WTC11 (cell line): ENCODE data around the gene CLSTN2. TPM values are rescaled to one million over a fixed set of nuclear protein-coding genes. Genes with fewer than 3 reads are reported as not detected.

Experiments used
- ATAC-seq: fragments of 200-7000 bp; cut with Tn5 transposase; 2 replicates; pipeline ENCODE4 v1.10.0; 2021; ENCODE audit warnings: mild to moderate bottlenecking, moderate library complexity
- CTCF ChIA-PET: fragments of 300-600 bp; sonication (Branson Sonifier 250); formaldehyde crosslinking; loops from one replicate; lab custom pipeline; 2021; ENCODE audit warnings: antibody characterized with exemption; lab: Charles Lee
- POLR2A ChIA-PET: fragments of 350-600 bp; sonication (Branson Sonifier 250); formaldehyde crosslinking; loops from one replicate; lab custom pipeline; 2021; ENCODE audit warnings: antibody characterized with exemption; lab: Charles Lee
- DNase-seq: peaks from one replicate; pipeline ENCODE4 v3.0.0; 2021; ENCODE audit warnings: low spot score
- H3K27ac Mint-ChIP-seq: 2 replicates; pipeline ENCODE4 v1.8.0; 2021; ENCODE audit warnings: mixed read lengths
- H3K27me3 Mint-ChIP-seq: 2 replicates; pipeline ENCODE4 v1.8.0; 2021; ENCODE audit warnings: low read depth, mild to moderate bottlenecking, moderate library complexity, mixed read lengths
- H3K36me3 Mint-ChIP-seq: 2 replicates; pipeline ENCODE4 v1.8.0; 2021; ENCODE audit warnings: mixed read lengths
- H3K4me1 Mint-ChIP-seq: 2 replicates; pipeline ENCODE4 v1.8.0; 2022; ENCODE audit warnings: mixed read lengths
- H3K4me3 Mint-ChIP-seq: 2 replicates; pipeline ENCODE4 v1.8.0; 2021; ENCODE audit warnings: mild to moderate bottlenecking, moderate library complexity, mixed read lengths
- H3K9me3 Mint-ChIP-seq: 2 replicates; pipeline ENCODE4 v1.8.0; 2021; ENCODE audit warnings: mixed read lengths
- ARID4B ChIP-seq: sonication (generic); formaldehyde crosslinking; IDR thresholded peaks from 2 replicates; pipeline ENCODE4 v1.8.0; 2023; ENCODE audit warnings: missing genetic modification reagents, mild to moderate bottlenecking, borderline replicate concordance
- ATF6 ChIP-seq: sonication (generic); formaldehyde crosslinking; IDR thresholded peaks from 2 replicates; pipeline ENCODE4 v1.8.1; 2023; ENCODE audit warnings: mild to moderate bottlenecking, missing genetic modification reagents
- CREM ChIP-seq: sonication (generic); formaldehyde crosslinking; IDR thresholded peaks from 2 replicates; pipeline ENCODE4 v1.8.1; 2022; ENCODE audit warnings: mild to moderate bottlenecking, missing genetic modification reagents, moderate library complexity
- CTCF ChIP-seq: fragments of 200-600 bp; IDR thresholded peaks from 2 replicates; pipeline ENCODE4 v1.8.0; 2022; ENCODE audit warnings: antibody characterized with exemption
- ERG ChIP-seq: fragments of 250-450 bp; sonication (Bioruptor Pico); IDR thresholded peaks from 2 replicates; pipeline ENCODE4 v1.8.0; 2021; ENCODE audit warnings: mild to moderate bottlenecking
- ETV6 ChIP-seq: sonication (generic); formaldehyde crosslinking; IDR thresholded peaks from 2 replicates; pipeline ENCODE4 v1.8.1; 2022; ENCODE audit warnings: mild to moderate bottlenecking, missing genetic modification reagents
- HMGA2 ChIP-seq: fragments of 250-450 bp; sonication (Bioruptor Pico); IDR thresholded peaks from 2 replicates; pipeline ENCODE4 v1.4.0; 2021; ENCODE audit warnings: mild to moderate bottlenecking, moderate library complexity
- HMGXB4 ChIP-seq: sonication (generic); formaldehyde crosslinking; IDR thresholded peaks from 2 replicates; pipeline ENCODE4 v1.8.1; 2023; ENCODE audit warnings: mild to moderate bottlenecking, moderate library complexity, missing genetic modification reagents
- JUN ChIP-seq: sonication (generic); formaldehyde crosslinking; IDR thresholded peaks from 2 replicates; pipeline ENCODE4 v1.8.0; 2023; ENCODE audit warnings: mild to moderate bottlenecking, missing genetic modification reagents
- KAT7 ChIP-seq: sonication (generic); formaldehyde crosslinking; IDR thresholded peaks from 2 replicates; pipeline ENCODE4 v1.8.1; 2023; ENCODE audit warnings: missing genetic modification reagents, mild to moderate bottlenecking, borderline replicate concordance
- NR1H2 ChIP-seq: sonication (generic); formaldehyde crosslinking; IDR thresholded peaks from 2 replicates; pipeline ENCODE4 v1.9.0; 2021; ENCODE audit warnings: mild to moderate bottlenecking, moderate library complexity, missing genetic modification reagents
- RORB ChIP-seq: fragments of 250-450 bp; sonication (Bioruptor Pico); IDR thresholded peaks from 2 replicates; pipeline ENCODE4 v1.9.0; 2021; ENCODE audit warnings: mild to moderate bottlenecking
- SP1 ChIP-seq: sonication (generic); formaldehyde crosslinking; conservative IDR thresholded peaks from 2 replicates; pipeline ENCODE4 v1.8.1; 2022; ENCODE audit warnings: missing genetic modification reagents
- TEAD1 ChIP-seq: sonication (generic); formaldehyde crosslinking; IDR thresholded peaks from 2 replicates; pipeline ENCODE4 v1.8.0; 2022; ENCODE audit warnings: mild to moderate bottlenecking, missing genetic modification reagents
- ZNF263 ChIP-seq: sonication (generic); formaldehyde crosslinking; IDR thresholded peaks from 2 replicates; pipeline ENCODE4 v1.8.1; 2022; ENCODE audit warnings: low read depth, mild to moderate bottlenecking, moderate library complexity, missing genetic modification reagents
- ZNF396 ChIP-seq: fragments of 250-450 bp; sonication (Bioruptor Pico); IDR thresholded peaks from 2 replicates; pipeline ENCODE4 v1.8.0; 2021; ENCODE audit warnings: mild to moderate bottlenecking, moderate library complexity, borderline replicate concordance
- ZNF425 ChIP-seq: fragments of 250-450 bp; sonication (Bioruptor Pico); conservative IDR thresholded peaks from 2 replicates; pipeline ENCODE4 v1.9.0; 2021; ENCODE audit warnings: mild to moderate bottlenecking
- total RNA-seq: library from RNA; stranded (reverse); gene quantifications from 3 replicates; pipeline ENCODE4 v1.2.3, GENCODE V29; 2021

Gene CLSTN2
- total RNA-seq, 1 experiment from 2014 or later, result 0.35 TPM

GRCh38 chr3:140336465-140336864 is 401.5 kb downstream of the CLSTN2 start:
- CTCF ChIA-PET, result no interaction called here
- peaks cover 5% of the 10 kb centered on the region for H3K9me3 Mint-ChIP-seq
- POLR2A ChIA-PET, result no interaction called here
- no peak overlapping the region for H3K4me3 Mint-ChIP-seq
- H3K27me3 Mint-ChIP-seq, result peaks cover 11% of the 10 kb centered on the region
- peaks cover 43% of the 10 kb centered on the region for H3K4me1 Mint-ChIP-seq
- no peak for ATAC-seq
- DNase-seq, result no peak
- no peak for TF ChIP-seq JUN
- TF ChIP-seq ARID4B (CRISPR knock-in tag), result no peak
- TF ChIP-seq NR1H2 (CRISPR knock-in tag), result no peak
- no peak for TF ChIP-seq ETV6
- TF ChIP-seq SP1 (CRISPR knock-in tag), result no peak
- no peak overlapping the region for H3K27ac Mint-ChIP-seq
- H3K36me3 Mint-ChIP-seq, result no peaks in the 10 kb centered on the region

GRCh38 chr3:140338916-140339315 is 403.9 kb downstream of the CLSTN2 start:
- Mint-ChIP-seq H3K9me3 (peaks cover 5% of the 10 kb centered on the region), H3K27ac (no peak overlapping the region), H3K36me3 (peaks cover 3% of the 10 kb centered on the region; the same call in 1 of the 2 replicates), H3K4me1 (peaks cover 50% of the 10 kb centered on the region), H3K4me3 (no peak overlapping the region), H3K27me3 (peaks cover 11% of the 10 kb centered on the region)
- ATAC-seq (no peak), DNase-seq (no peak)
- CTCF ChIA-PET, result no interaction called here
- POLR2A ChIA-PET, result no interaction called here
- TF ChIP-seq HMGA2, result no peak
- TF ChIP-seq ARID4B (CRISPR knock-in tag), result no peak
- no peak for TF ChIP-seq KAT7 (CRISPR knock-in tag)
- TF ChIP-seq CREM (CRISPR knock-in tag), result no peak
- no peak for TF ChIP-seq ZNF263 (CRISPR knock-in tag)
- no peak for TF ChIP-seq RORB (CRISPR knock-in tag)
- TF ChIP-seq TEAD1 (CRISPR knock-in tag), result no peak
- no peak for TF ChIP-seq CTCF
- TF ChIP-seq ZNF425, result no peak
- no peak for TF ChIP-seq HMGXB4 (CRISPR knock-in tag)
- no peak for TF ChIP-seq ERG (CRISPR knock-in tag)
- no peak for TF ChIP-seq ZNF396 (CRISPR knock-in tag)
- no peak for TF ChIP-seq ATF6
